K562 (cell line): Measurements from ENCODE around the gene TSC22D3. TPM values are rescaled to one million over a fixed set of nuclear protein-coding genes. Genes with fewer than 3 reads are reported as not detected.

Experiments
- ARID2 ChIP-seq: fragments of 450-650 bp; IDR thresholded peaks from 2 replicates; pipeline ENCODE4 v1.6.1; 2017; ENCODE audit warnings: antibody characterized with exemption, mild to moderate bottlenecking
- C11orf30 ChIP-seq: fragments of 450-650 bp; IDR thresholded peaks from 2 replicates; pipeline ENCODE4 v1.6.1; 2016; ENCODE audit warnings: low read depth, mild to moderate bottlenecking
- CBFA2T3 ChIP-seq: fragments of 450-650 bp; IDR thresholded peaks from 2 replicates; pipeline ENCODE4 v1.6.1; 2017
- DIDO1 ChIP-seq: fragments of 450-650 bp; IDR thresholded peaks from 2 replicates; pipeline ENCODE4 v1.6.1; 2016; ENCODE audit warnings: low read depth, missing biosample characterization, missing genetic modification characterization
- E2F6 ChIP-seq, 2 experiments: IDR thresholded peaks; 2 replicates each; pipeline ENCODE4 v1.6.1; 2011; ENCODE audit warnings: borderline replicate concordance in 1 of 2, control low read depth in 1 of 2, low read depth in 1 of 2, low read length in 1 of 2, mild to moderate bottlenecking in 1 of 2, mixed read lengths in 1 of 2, moderate library complexity in 1 of 2; ENCODE audit not compliant: insufficient read depth in 1 of 2, insufficient read length in 1 of 2, poor library complexity in 1 of 2, severe bottlenecking in 1 of 2; ENCODE audit errors: extremely low read depth in 1 of 2
- HDAC6 ChIP-seq: IDR thresholded peaks from 2 replicates; pipeline ENCODE4 v1.6.1; 2012; ENCODE audit warnings: low read depth, mild to moderate bottlenecking, control low read depth, inconsistent platforms, low read length, moderate library complexity
- HIVEP1 ChIP-seq: fragments of 250-450 bp; sonication (Bioruptor Pico); IDR thresholded peaks from 2 replicates; pipeline ENCODE4 v1.4.0; 2020; ENCODE audit warnings: mild to moderate bottlenecking
- IFI16 ChIP-seq: fragments of 250-450 bp; sonication (Bioruptor Pico); IDR thresholded peaks from 2 replicates; pipeline ENCODE4 v2.1.2; 2022; ENCODE audit warnings: mild to moderate bottlenecking, inconsistent platforms
- L3MBTL2 ChIP-seq: fragments of 450-650 bp; IDR thresholded peaks from 2 replicates; pipeline ENCODE4 v1.6.1; 2016; ENCODE audit warnings: mild to moderate bottlenecking, moderate library complexity
- MAZ ChIP-seq, 2 experiments: fragments of 450-650 bp in 1 of 2; sonication (generic) in 1 of 2; formaldehyde crosslinking; IDR thresholded peaks in 1 of 2; conservative IDR thresholded peaks in 1 of 2; 2 replicates each; pipeline versions ENCODE4 v1.4.0 to v1.5.0; 2020; ENCODE audit warnings: mild to moderate bottlenecking in 1 of 2, missing genetic modification reagents in 1 of 2
- NFXL1 ChIP-seq: fragments of 450-650 bp; formaldehyde crosslinking; IDR thresholded peaks from 2 replicates; pipeline ENCODE4 v1.4.0; 2021; ENCODE audit warnings: mild to moderate bottlenecking
- SAP30 ChIP-seq: fragments of 200-600 bp; sonication (generic); IDR thresholded peaks from 2 replicates; pipeline ENCODE4 v1.6.1; 2012; ENCODE audit warnings: borderline replicate concordance, low read depth, mild to moderate bottlenecking, moderate library complexity, low read length, control low read depth, inconsistent platforms; ENCODE audit not compliant: insufficient read depth, poor library complexity, severe bottlenecking
- SMAD2 ChIP-seq: fragments of 150-350 bp; IDR thresholded peaks from 2 replicates; pipeline ENCODE4 v1.6.1; 2014; ENCODE audit warnings: low read depth, mild to moderate bottlenecking, low read length
- SREBF2 ChIP-seq: sonication (generic); formaldehyde crosslinking; IDR thresholded peaks from 2 replicates; pipeline ENCODE4 v1.4.0; 2020; ENCODE audit warnings: mild to moderate bottlenecking, missing genetic modification reagents
- XRCC4 ChIP-seq: IDR thresholded peaks from one replicate; pipeline ENCODE4 v1.6.1; 2011; ENCODE audit not compliant: insufficient read depth, insufficient read length; ENCODE audit errors: extremely low read depth
- ZNF354B ChIP-seq: fragments of 250-450 bp; sonication (Bioruptor Pico); IDR thresholded peaks from 2 replicates; pipeline ENCODE4 v1.4.0; 2020
- ZNF507 ChIP-seq: conservative IDR thresholded peaks from 2 replicates; pipeline ENCODE4 v1.6.1; 2017; ENCODE audit warnings: missing genetic modification characterization, missing compliant biosample characterization
- polyA plus RNA-seq, 8 experiments: library from polyadenylated mRNA; depleted of rRNA in 4 of 8; stranded (reverse) in 5 of 8; unstranded in 3 of 8; fragments of >200 nt; fragmentation: Nextera tagmentation in 2 of 8; fragmentation: Illumina TruSeq in 1 of 8; extraction: Ambion mirVana in 2 of 8; extraction: Trizol in 1 of 8; gene quantifications; 2 replicates each; pipeline versions ENCODE4 v1.2.1 to v1.2.3, GENCODE V29; 2011 to 2014; ENCODE audit warnings: inconsistent platforms in 1 of 8, missing spikeins in 1 of 8
- total RNA-seq, 7 experiments: library from RNA; depleted of rRNA in 6 of 7; stranded (reverse); fragments of >200 nt in 6 of 7; fragmentation: Illumina TruSeq in 2 of 7; extraction: Trizol in 2 of 7; gene quantifications; 2 replicates each; pipeline versions ENCODE4 v1.2.1 to v1.2.3, GENCODE V29; 2011 to 2021; ENCODE audit warnings: low replicate concordance in 1 of 7
- TF ChIP-seq, protein P1 (sequence below), 2 experiments: fragments of 450-650 bp in 1 of 2; IDR thresholded peaks; 2 replicates each; pipeline ENCODE4 v1.6.1; 2011 to 2017; ENCODE audit warnings: low read depth in 2 of 2, antibody characterized with exemption in 1 of 2, borderline replicate concordance in 1 of 2, low read length in 1 of 2, mild to moderate bottlenecking in 1 of 2, mixed read lengths in 1 of 2; ENCODE audit not compliant: control insufficient read depth in 1 of 2
- TF ChIP-seq, protein P2 (sequence below): fragments of 450-650 bp; IDR thresholded peaks from 2 replicates; pipeline ENCODE4 v1.6.1; 2016; ENCODE audit warnings: borderline replicate concordance
- TF ChIP-seq, protein P3 (sequence below): sonication (generic); formaldehyde crosslinking; IDR thresholded peaks from 2 replicates; pipeline ENCODE4 v1.8.0; 2022; ENCODE audit warnings: missing genetic modification reagents, mild to moderate bottlenecking, moderate library complexity, borderline replicate concordance

Gene TSC22D3
- total and polyA plus RNA-seq, 9 of the 15 experiments (the other 6 are each of a cell fraction or from before 2014, with no cell fraction given) = 0.48 to 3.0 (median 0.87) TPM

- TF ChIP-seq HIVEP1 (CRISPR knock-in tag) = no peak
- TF ChIP-seq ZNF507 (tag) = no peak
- no peak for TF ChIP-seq IFI16 (CRISPR knock-in tag)
- no peak for TF ChIP-seq SMAD2
- TF ChIP-seq L3MBTL2 = peak; percentile 94
- no peak for TF ChIP-seq HDAC6
- TF ChIP-seq, protein P1, sequence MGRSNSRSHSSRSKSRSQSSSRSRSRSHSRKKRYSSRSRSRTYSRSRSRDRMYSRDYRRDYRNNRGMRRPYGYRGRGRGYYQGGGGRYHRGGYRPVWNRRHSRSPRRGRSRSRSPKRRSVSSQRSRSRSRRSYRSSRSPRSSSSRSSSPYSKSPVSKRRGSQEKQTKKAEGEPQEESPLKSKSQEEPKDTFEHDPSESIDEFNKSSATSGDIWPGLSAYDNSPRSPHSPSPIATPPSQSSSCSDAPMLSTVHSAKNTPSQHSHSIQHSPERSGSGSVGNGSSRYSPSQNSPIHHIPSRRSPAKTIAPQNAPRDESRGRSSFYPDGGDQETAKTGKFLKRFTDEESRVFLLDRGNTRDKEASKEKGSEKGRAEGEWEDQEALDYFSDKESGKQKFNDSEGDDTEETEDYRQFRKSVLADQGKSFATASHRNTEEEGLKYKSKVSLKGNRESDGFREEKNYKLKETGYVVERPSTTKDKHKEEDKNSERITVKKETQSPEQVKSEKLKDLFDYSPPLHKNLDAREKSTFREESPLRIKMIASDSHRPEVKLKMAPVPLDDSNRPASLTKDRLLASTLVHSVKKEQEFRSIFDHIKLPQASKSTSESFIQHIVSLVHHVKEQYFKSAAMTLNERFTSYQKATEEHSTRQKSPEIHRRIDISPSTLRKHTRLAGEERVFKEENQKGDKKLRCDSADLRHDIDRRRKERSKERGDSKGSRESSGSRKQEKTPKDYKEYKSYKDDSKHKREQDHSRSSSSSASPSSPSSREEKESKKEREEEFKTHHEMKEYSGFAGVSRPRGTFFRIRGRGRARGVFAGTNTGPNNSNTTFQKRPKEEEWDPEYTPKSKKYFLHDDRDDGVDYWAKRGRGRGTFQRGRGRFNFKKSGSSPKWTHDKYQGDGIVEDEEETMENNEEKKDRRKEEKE (IDR thresholded peaks at IDR 0.05; ENCODE audit: borderline replicate concordance in 1 of 2, control insufficient read depth in 1 of 2, low read depth in 2 of 2, low read length in 1 of 2) = no peak
- TF ChIP-seq E2F6 (IDR thresholded peaks at IDR 0.05; ENCODE audit: borderline replicate concordance in 1 of 2, extremely low read depth in 1 of 2, insufficient read depth in 1 of 2, insufficient read length in 1 of 2, low read depth in 1 of 2, low read length in 1 of 2, poor library complexity in 1 of 2, severe bottlenecking in 1 of 2) = peak; percentile 93 to 94
- TF ChIP-seq ARID2 = no peak
- TF ChIP-seq SAP30 = peak; percentile 45
- TF ChIP-seq DIDO1 = no peak
- no peak for TF ChIP-seq SREBF2 (CRISPR knock-in tag)
- TF ChIP-seq, protein P2, sequence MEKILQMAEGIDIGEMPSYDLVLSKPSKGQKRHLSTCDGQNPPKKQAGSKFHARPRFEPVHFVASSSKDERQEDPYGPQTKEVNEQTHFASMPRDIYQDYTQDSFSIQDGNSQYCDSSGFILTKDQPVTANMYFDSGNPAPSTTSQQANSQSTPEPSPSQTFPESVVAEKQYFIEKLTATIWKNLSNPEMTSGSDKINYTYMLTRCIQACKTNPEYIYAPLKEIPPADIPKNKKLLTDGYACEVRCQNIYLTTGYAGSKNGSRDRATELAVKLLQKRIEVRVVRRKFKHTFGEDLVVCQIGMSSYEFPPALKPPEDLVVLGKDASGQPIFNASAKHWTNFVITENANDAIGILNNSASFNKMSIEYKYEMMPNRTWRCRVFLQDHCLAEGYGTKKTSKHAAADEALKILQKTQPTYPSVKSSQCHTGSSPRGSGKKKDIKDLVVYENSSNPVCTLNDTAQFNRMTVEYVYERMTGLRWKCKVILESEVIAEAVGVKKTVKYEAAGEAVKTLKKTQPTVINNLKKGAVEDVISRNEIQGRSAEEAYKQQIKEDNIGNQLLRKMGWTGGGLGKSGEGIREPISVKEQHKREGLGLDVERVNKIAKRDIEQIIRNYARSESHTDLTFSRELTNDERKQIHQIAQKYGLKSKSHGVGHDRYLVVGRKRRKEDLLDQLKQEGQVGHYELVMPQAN = peak; percentile 74; the same call in 1 of the 2 replicates
- TF ChIP-seq, protein P3, sequence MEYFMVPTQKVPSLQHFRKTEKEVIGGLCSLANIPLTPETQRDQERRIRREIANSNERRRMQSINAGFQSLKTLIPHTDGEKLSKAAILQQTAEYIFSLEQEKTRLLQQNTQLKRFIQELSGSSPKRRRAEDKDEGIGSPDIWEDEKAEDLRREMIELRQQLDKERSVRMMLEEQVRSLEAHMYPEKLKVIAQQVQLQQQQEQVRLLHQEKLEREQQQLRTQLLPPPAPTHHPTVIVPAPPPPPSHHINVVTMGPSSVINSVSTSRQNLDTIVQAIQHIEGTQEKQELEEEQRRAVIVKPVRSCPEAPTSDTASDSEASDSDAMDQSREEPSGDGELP (CRISPR knock-in tag) = peak; percentile 87
- TF ChIP-seq MAZ (CRISPR knock-in tag; conservative IDR thresholded peaks at IDR 0.05 in 1 of 2, IDR thresholded peaks at IDR 0.05 in 1 of 2) = peak in 1 of 2 experiments; percentile 63; a peak in 2 of 4 replicates
- no peak for TF ChIP-seq NFXL1 (CRISPR knock-in tag)
- TF ChIP-seq XRCC4 = no peak
- no peak for TF ChIP-seq CBFA2T3
- no peak for TF ChIP-seq ZNF354B (CRISPR knock-in tag)
- 0 out of 2 replicates have a peak, but pooled peaks have one; percentile 6 for TF ChIP-seq C11orf30
Observed at GRCh38 chrX:107676559-107677378, 98.8 kb downstream of the TSC22D3 start (continued).
